CD14-positive monocyte (primary cell): ENCODE data around the gene RTL1. TPM values are rescaled to one million over a fixed set of nuclear protein-coding genes. Genes with fewer than 3 reads are reported as not detected.

Experiments used
- DNase-seq, 3 donors: peaks; one replicate each; pipeline ENCODE4 v3.0.0-alpha.2; 2011 to 2022
- H2AFZ ChIP-seq: 2 replicates; pipeline ENCODE4 v1.6.0; 2012; ENCODE audit warnings: mild to moderate bottlenecking, low read depth, low read length, inconsistent platforms; ENCODE audit not compliant: insufficient read depth, poor library complexity, severe bottlenecking
- H3K27ac ChIP-seq, 2 donors: 1 replicate in 1 of 2; 2 replicates in 1 of 2; pipeline ENCODE4 v1.5.1; 2012 to 2013; ENCODE audit warnings: low read length in 2 of 2, control low read depth in 1 of 2, inconsistent platforms in 1 of 2, low read depth in 1 of 2, mild to moderate bottlenecking in 1 of 2
- H3K27me3 ChIP-seq, 2 donors: one replicate each; pipeline versions ENCODE4 v1.6.0 to v1.6.1; 2011 to 2013; ENCODE audit warnings: low read length in 2 of 2; ENCODE audit not compliant: control insufficient read depth in 2 of 2, insufficient read depth in 2 of 2
- H3K36me3 ChIP-seq, 2 donors: replicated peaks in 1 of 2; 1 replicate in 1 of 2; 2 replicates in 1 of 2; pipeline versions ENCODE4 v1.5.1 to v1.6.1; 2012 to 2013; ENCODE audit warnings: low read length in 2 of 2, control low read depth in 1 of 2, inconsistent platforms in 1 of 2, mild to moderate bottlenecking in 1 of 2; ENCODE audit not compliant: insufficient read depth in 2 of 2, control insufficient read depth in 1 of 2
- H3K4me1 ChIP-seq, 2 donors: 1 replicate in 1 of 2; 2 replicates in 1 of 2; pipeline versions ENCODE4 v1.5.1 to v1.6.1; 2012 to 2013; ENCODE audit warnings: low read length in 2 of 2, control low read depth in 1 of 2, inconsistent platforms in 1 of 2, mild to moderate bottlenecking in 1 of 2, moderate library complexity in 1 of 2; ENCODE audit not compliant: insufficient read depth in 2 of 2, control insufficient read depth in 1 of 2
- H3K4me2 ChIP-seq: replicated peaks from 2 replicates; pipeline ENCODE3; 2012; ENCODE audit warnings: low read length, moderate library complexity, mild to moderate bottlenecking; ENCODE audit not compliant: poor library complexity, severe bottlenecking; ENCODE audit errors: extremely low read depth
- H3K4me3 ChIP-seq, 3 experiments: fragments of 200-600 bp in 1 of 3; sonication (generic) in 1 of 3; replicated peaks in 1 of 3; 1 replicate in 2 of 3; 2 replicates in 1 of 3; pipeline ENCODE4 v1.5.1; 2011 to 2013; ENCODE audit warnings: low read length in 3 of 3, mild to moderate bottlenecking in 3 of 3, control low read depth in 2 of 3, low read depth in 2 of 3, inconsistent platforms in 1 of 3, moderate library complexity in 1 of 3
- H3K79me2 ChIP-seq: 2 replicates; pipeline ENCODE4 v1.6.0; 2012; ENCODE audit warnings: mild to moderate bottlenecking, control low read depth, inconsistent platforms, low read length, moderate library complexity; ENCODE audit not compliant: insufficient read depth
- H3K9ac ChIP-seq: 2 replicates; pipeline ENCODE4 v1.6.0; 2017; ENCODE audit warnings: low read length, mild to moderate bottlenecking; ENCODE audit not compliant: insufficient read depth, poor library complexity, severe bottlenecking
- H3K9me3 ChIP-seq, 2 donors: replicated peaks in 1 of 2; 1 replicate in 1 of 2; 2 replicates in 1 of 2; pipeline versions ENCODE4 v1.5.1 to v1.6.1; 2012 to 2013; ENCODE audit warnings: low read length in 2 of 2, control low read depth in 1 of 2; ENCODE audit not compliant: control insufficient read depth in 1 of 2, insufficient read depth in 1 of 2
- H4K20me1 ChIP-seq: 2 replicates; pipeline ENCODE4 v1.6.0; 2012; ENCODE audit warnings: mild to moderate bottlenecking, low read length, control low read depth, moderate library complexity; ENCODE audit not compliant: insufficient read depth
- H3K27ac Mint-ChIP-seq, 7 donors: one replicate each; pipeline ENCODE4 v1.8.0; 2020; ENCODE audit warnings: mild to moderate bottlenecking in 7 of 7, mixed read lengths in 7 of 7, moderate library complexity in 6 of 7, inconsistent platforms in 2 of 7
- H3K27me3 Mint-ChIP-seq, 3 donors: one replicate each; pipeline ENCODE4 v1.8.0; 2021 to 2022; ENCODE audit warnings: low read depth in 3 of 3, mild to moderate bottlenecking in 3 of 3, mixed read lengths in 3 of 3, moderate library complexity in 3 of 3, inconsistent platforms in 1 of 3
- H3K36me3 Mint-ChIP-seq, 2 donors: one replicate each; pipeline ENCODE4 v1.8.0; 2020; ENCODE audit warnings: mixed read lengths in 2 of 2, inconsistent platforms in 1 of 2, mild to moderate bottlenecking in 1 of 2
- H3K4me1 Mint-ChIP-seq: one replicate; pipeline ENCODE4 v1.8.0; 2020; ENCODE audit warnings: mild to moderate bottlenecking, mixed read lengths
- H3K4me3 Mint-ChIP-seq, 2 donors: one replicate each; pipeline ENCODE4 v1.8.0; 2020; ENCODE audit warnings: mild to moderate bottlenecking in 2 of 2, mixed read lengths in 2 of 2, moderate library complexity in 1 of 2
- H3K9me3 Mint-ChIP-seq, 7 donors: one replicate each; pipeline ENCODE4 v1.8.0; 2020 to 2022; ENCODE audit warnings: mixed read lengths in 7 of 7, mild to moderate bottlenecking in 6 of 7, moderate library complexity in 6 of 7, inconsistent platforms in 2 of 7
- CTCF ChIP-seq: fragments of 200-600 bp; IDR thresholded peaks from one replicate; pipeline ENCODE4 v1.8.0; 2022; ENCODE audit warnings: antibody characterized with exemption, mild to moderate bottlenecking
- WGBS: methylation state at CpG from one replicate; pipeline ENCODE4 v1.1.5; 2013; ENCODE audit warnings: missing lambda C conversion rate; ENCODE audit not compliant: insufficient coverage; 5-methylcytosine and 5-hydroxymethylcytosine counted together
- intact Hi-C, 2 donors: fragments of 100-400 bp; cut with micrococcal nuclease; formaldehyde crosslinking; loops; one replicate each; pipeline versions ENCODE4 v1.15.0 to v1.15.1; 2023
- polyA plus RNA-seq, 3 donors: library from polyadenylated mRNA; depleted of rRNA in 1 of 3; unstranded in 2 of 3; stranded (reverse) in 1 of 3; fragments of 300-500 nt in 2 of 3; fragments of >200 nt in 1 of 3; fragmentation: Illumina TruSeq in 2 of 3; gene quantifications; 1 replicate in 2 of 3; 2 replicates in 1 of 3; pipeline ENCODE4 v1.2.3, GENCODE V29; 2012 to 2021

The RTL1 gene
- polyA plus RNA-seq, 3 donors, result not detected

- Mint-ChIP-seq H3K4me1 (peaks cover 4% of the 10 kb centered on the region), H3K27me3 (peaks cover 40 to 67% (median 41%) of the 10 kb centered on the region in 3 donors), H3K36me3 (no peaks in the 10 kb centered on the region), H3K27ac (no peak overlapping the region), H3K4me3 (peak overlapping the region in 1 of 2 donors; percentile 78), H3K9me3 (peaks cover 0 to 11% (median 4%) of the 10 kb centered on the region in 7 donors)
- intact Hi-C loops, result no loop called here
- Histone ChIP-seq H2AFZ (no peak overlapping the region), H3K9me3 (no peaks in the 10 kb centered on the region), H3K36me3 (no peaks in the 10 kb centered on the region), H3K4me1 (no peaks in the 10 kb centered on the region), H3K4me2 (no peak overlapping the region), H3K9ac (no peak overlapping the region), H4K20me1 (no peaks in the 10 kb centered on the region), H3K4me3 (no peak overlapping the region), H3K27ac (no peak overlapping the region), H3K79me2 (no peaks in the 10 kb centered on the region), H3K27me3 (peaks cover 11 to 40% of the 10 kb centered on the region in 2 donors)
- WGBS, result 66% methylated on average over 12 of the region's 21 CpGs
- TF ChIP-seq CTCF, result no peak
- no peak for DNase-seq
These were observed 4.3 kb downstream of the RTL1 start for GRCh38 chr14:100898935-100899883.

DNA sequence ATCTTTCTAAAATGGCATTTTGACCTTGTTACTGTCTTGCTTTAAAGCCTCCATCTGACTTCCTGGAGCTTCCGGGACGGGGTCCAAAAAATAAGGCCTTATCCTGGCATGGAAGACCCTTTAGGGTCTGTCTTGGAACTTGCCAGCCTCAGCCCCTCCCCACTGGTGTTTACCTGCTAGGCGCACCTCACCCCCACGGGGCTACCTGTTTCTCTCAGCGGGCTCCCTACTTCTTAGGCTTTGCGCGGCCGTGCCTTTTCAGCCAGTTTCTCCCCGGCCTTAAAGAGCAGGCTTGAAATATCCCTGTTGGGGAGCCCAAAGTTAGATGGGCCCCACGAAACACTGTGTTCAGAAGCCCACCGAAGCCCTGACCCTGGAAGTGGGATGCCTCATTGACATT is 5.1 kb downstream of the RTL1 start:
- Histone ChIP-seq H3K4me3 (no peak overlapping the region), H3K4me2 (no peak overlapping the region), H3K4me1 (no peaks in the 10 kb centered on the region), H3K79me2 (no peaks in the 10 kb centered on the region), H4K20me1 (no peaks in the 10 kb centered on the region), H3K9ac (no peak overlapping the region), H3K36me3 (no peaks in the 10 kb centered on the region), H3K9me3 (no peaks in the 10 kb centered on the region), H3K27me3 (peaks cover 11 to 39% of the 10 kb centered on the region in 2 donors), H3K27ac (no peak overlapping the region), H2AFZ (no peak overlapping the region)
- no peak for DNase-seq
- intact Hi-C loops, result no loop called here
- TF ChIP-seq CTCF, result no peak
- H3K9me3 Mint-ChIP-seq, result peaks cover 0 to 11% (median 4%) of the 10 kb centered on the region in 7 donors
- peaks cover 35 to 61% (median 35%) of the 10 kb centered on the region in 3 donors for H3K27me3 Mint-ChIP-seq
- H3K36me3 Mint-ChIP-seq, result no peaks in the 10 kb centered on the region
- H3K4me1 Mint-ChIP-seq, result peaks cover 4% of the 10 kb centered on the region
- 75% methylated on average over 9 of the region's 11 CpGs for WGBS
- H3K27ac Mint-ChIP-seq, result no peak overlapping the region
- no peak overlapping the region for H3K4me3 Mint-ChIP-seq
